Natural killer cell treated with Interleukin-12 subunit alpha and Interleukin-12 subunit beta and Interleukin-15 and Interleukin-18, amount 100 ng/mL, for 72 hours (primary cell): ENCODE measurements around the gene RAP1GAP2. TPM values are rescaled to one million over a fixed set of nuclear protein-coding genes. Genes with fewer than 3 reads are reported as not detected.

ENCODE experiments used
- ATAC-seq, 2 donors: fragments of 150-1000 bp; cut with Tn5 transposase in 1 of 2; sonication (Bioruptor Pico), chemical (Tn5 transposase) in 1 of 2; 2 replicates each; pipeline ENCODE4 v1.10.0; 2021
- DNase-seq: peaks from one replicate; pipeline ENCODE4 v3.0.0; 2022; ENCODE audit warnings: low spot score
- H3K27ac Mint-ChIP-seq, 2 donors: 1 replicate in 1 of 2; 2 replicates in 1 of 2; pipeline ENCODE4 v1.8.0; 2022; ENCODE audit warnings: mixed read lengths in 2 of 2, mild to moderate bottlenecking in 1 of 2, moderate library complexity in 1 of 2
- H3K27me3 Mint-ChIP-seq, 2 donors: 1 replicate in 1 of 2; 2 replicates in 1 of 2; pipeline ENCODE4 v1.8.0; 2022; ENCODE audit warnings: mixed read lengths in 2 of 2
- H3K36me3 Mint-ChIP-seq: one replicate; pipeline ENCODE4 v1.8.0; 2022; ENCODE audit warnings: mixed read lengths
- H3K4me1 Mint-ChIP-seq, 2 donors: 1 replicate in 1 of 2; 2 replicates in 1 of 2; pipeline ENCODE4 v1.8.0; 2022; ENCODE audit warnings: low read depth in 2 of 2, mixed read lengths in 2 of 2, mild to moderate bottlenecking in 1 of 2
- H3K4me3 Mint-ChIP-seq: one replicate; pipeline ENCODE4 v1.8.0; 2022; ENCODE audit warnings: mixed read lengths
- H3K9me3 Mint-ChIP-seq: 2 replicates; pipeline ENCODE4 v1.8.0; 2022; ENCODE audit warnings: mixed read lengths
- total RNA-seq, 2 donors: library from RNA; stranded (reverse); gene quantifications; one replicate each; pipeline ENCODE4 v1.2.3, GENCODE V29; 2022

Gene RAP1GAP2
- total RNA-seq, 2 donors from 2014 or later, result 7.7 to 14.5 TPM

DNA sequence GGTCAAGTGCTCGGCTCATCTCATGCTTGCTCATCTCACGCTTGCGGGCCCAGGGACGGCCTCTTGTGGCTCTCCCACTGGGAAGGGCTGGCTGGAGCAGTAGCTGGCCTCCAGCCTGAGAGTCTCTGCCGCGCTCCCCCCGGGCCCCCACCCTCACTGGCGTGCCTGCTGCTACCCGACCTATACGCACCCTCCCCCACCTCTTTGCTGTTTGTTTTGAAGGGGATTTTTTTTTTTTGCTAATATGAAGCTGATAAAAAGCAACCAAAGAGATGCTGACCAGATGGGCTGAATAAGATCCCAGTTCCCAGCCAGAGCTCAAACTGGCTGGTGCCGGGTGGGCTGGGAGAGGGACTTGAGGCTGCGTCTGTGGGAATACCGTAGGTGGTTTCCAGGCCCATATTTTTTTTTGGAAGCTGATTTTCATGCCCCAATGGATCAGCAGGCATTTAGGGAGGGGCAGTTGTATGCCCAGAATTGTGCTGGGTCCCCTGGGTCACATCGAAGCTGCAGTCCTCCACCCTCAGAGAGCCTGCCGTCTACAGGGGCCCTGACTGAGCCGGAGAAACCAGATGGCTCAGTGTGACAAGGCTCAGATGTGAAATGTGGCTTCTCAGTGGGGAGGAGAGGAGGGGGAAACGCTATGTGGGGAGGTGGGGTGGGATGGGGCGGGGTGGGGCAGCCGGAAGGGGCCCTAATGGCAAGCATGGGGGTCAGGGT lies 115.0 kb downstream of the RAP1GAP2 start:
- H3K36me3 Mint-ChIP-seq, result peaks cover 16% of the 10 kb centered on the region
- no peak overlapping the region for H3K27ac Mint-ChIP-seq
- H3K9me3 Mint-ChIP-seq, result peaks cover 5% of the 10 kb centered on the region
- no peaks in the 10 kb centered on the region for H3K27me3 Mint-ChIP-seq
- DNase-seq, result no peak
- peaks cover 42 to 51% of the 10 kb centered on the region in 2 donors for H3K4me1 Mint-ChIP-seq
- no peak for ATAC-seq
- H3K4me3 Mint-ChIP-seq, result no peak overlapping the region

DNA sequence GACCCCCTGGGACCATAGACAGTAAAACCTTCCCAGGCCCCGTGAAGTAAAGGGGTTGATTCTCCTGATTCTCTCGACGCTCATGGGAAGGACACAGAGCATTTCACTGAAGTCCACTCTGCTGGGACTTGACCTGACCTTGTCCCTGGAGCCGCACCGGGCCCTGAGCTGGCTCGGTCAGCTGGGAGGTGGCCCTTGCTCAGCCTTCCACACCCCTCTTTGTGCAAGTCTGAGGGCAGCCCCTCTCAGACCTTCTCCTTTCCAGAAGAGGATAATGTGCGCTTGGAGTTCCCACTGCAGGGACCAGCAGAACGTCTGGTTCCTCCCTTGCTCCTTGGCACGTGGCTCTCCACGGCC lies 115.5 kb downstream of the RAP1GAP2 start:
- DNase-seq (no peak), ATAC-seq (no peak)
- H3K36me3 Mint-ChIP-seq, result peaks cover 15% of the 10 kb centered on the region
- peaks cover 5% of the 10 kb centered on the region for H3K9me3 Mint-ChIP-seq
- no peaks in the 10 kb centered on the region for H3K27me3 Mint-ChIP-seq
- H3K4me1 Mint-ChIP-seq, result peaks cover 45 to 55% of the 10 kb centered on the region in 2 donors
- no peak overlapping the region for H3K4me3 Mint-ChIP-seq
- H3K27ac Mint-ChIP-seq, result no peak overlapping the region

DNA sequence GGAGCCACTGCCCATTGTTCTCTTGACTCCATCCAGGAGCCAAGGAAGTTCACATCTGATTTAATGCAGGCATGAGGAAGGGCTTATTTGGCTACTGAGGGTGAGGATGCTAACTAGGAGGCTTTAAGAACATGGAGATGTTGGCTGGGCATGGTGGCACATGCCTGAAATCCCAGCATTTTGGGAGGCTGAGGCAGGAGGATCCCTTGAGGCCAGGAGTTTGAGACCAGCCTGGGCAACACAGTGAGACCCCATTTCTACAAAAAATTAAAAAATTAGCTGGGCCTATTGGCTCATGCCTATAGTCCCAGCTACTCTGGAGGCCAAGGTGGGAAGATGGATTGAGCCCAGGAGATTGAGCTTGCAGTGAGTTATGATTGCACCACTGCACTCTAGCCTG lies 116.5 kb downstream of the RAP1GAP2 start:
- Mint-ChIP-seq H3K4me1 (peaks cover 37 to 52% of the 10 kb centered on the region in 2 donors), H3K27ac (no peak overlapping the region), H3K9me3 (no peaks in the 10 kb centered on the region), H3K4me3 (no peak overlapping the region), H3K36me3 (peaks cover 6% of the 10 kb centered on the region), H3K27me3 (no peaks in the 10 kb centered on the region)
- DNase-seq (no peak), ATAC-seq (no peak)

DNA sequence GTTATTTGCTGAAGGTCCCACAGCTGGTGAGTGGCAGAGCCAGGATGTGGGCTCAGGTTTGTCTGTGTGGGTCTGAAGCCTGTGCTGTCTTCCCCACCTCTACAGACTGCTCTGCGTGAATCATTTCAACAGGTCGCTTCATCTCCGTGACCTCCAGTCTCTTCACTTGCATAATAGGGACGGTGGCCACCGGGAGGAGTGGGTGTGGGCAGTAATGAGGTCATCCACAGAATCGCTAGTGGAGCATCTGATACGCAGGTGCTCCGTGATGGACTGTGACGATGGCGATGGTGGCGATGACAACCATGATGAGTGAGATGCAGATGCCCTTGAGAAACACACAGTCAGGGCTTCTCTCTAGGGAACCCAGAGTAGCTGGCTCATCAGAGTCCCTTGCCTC lies 120.2 kb downstream of the RAP1GAP2 start:
- DNase-seq, result no peak
- peak overlapping the region in 1 of 2 donors; percentile 29 for H3K27ac Mint-ChIP-seq
- no peaks in the 10 kb centered on the region for H3K27me3 Mint-ChIP-seq
- ATAC-seq, result peak; percentile 65 to 69
- H3K36me3 Mint-ChIP-seq, result no peaks in the 10 kb centered on the region
- H3K4me1 Mint-ChIP-seq, result peaks cover 13 to 38% of the 10 kb centered on the region in 2 donors
- H3K4me3 Mint-ChIP-seq, result no peak overlapping the region
- no peaks in the 10 kb centered on the region for H3K9me3 Mint-ChIP-seq

DNA sequence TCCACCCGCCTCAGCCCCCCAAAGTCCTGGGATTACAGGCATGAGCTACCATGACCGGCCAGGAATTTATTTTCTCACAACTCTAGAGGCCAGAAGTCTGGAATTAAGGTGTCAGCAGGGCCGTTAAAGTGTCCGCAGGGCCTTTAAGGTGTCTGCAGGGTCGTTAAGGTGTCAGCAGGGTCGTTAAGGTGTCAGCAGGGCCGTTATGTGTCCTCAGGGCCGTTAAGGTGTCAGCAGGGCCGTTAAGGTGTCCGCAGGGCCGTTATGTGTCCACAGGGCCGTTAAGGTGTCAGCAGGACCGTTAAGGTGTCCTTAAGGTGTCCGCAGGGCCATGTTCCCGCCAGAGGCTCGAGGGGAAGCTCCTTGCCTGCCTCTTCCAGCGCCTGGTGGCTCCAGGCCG lies 125.2 kb downstream of the RAP1GAP2 start:
- Mint-ChIP-seq H3K27ac (peak overlapping the region in 1 of 2 donors; percentile 48), H3K4me1 (peaks cover 28 to 53% of the 10 kb centered on the region in 2 donors), H3K36me3 (peaks cover 8% of the 10 kb centered on the region), H3K27me3 (no peaks in the 10 kb centered on the region), H3K4me3 (no peak overlapping the region), H3K9me3 (no peaks in the 10 kb centered on the region)
- no peak for DNase-seq
- ATAC-seq, result no peak

DNA sequence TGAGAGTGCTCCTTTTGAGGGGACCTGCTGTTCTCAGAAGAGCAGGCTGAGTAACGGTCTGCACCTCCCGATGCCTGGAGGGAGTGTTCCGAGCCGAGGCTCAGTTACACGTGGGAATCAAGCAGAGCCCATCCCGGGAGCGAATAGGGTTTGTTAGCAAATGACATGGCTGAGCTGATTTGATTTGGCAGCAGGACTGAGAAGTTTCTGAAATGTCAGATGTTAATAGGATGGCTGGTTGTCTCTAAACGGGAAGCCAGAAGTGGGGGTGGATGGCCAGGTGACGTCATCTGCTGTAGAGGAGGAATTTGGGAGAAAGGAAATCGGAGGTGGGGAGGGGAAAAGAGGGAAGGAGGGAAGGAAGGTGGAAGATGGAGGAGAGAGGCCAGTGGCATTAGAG lies 128.0 kb downstream of the RAP1GAP2 start:
- Mint-ChIP-seq H3K27ac (peak overlapping the region; percentile 80 to 90), H3K9me3 (no peaks in the 10 kb centered on the region), H3K36me3 (peaks cover 8% of the 10 kb centered on the region), H3K27me3 (no peaks in the 10 kb centered on the region), H3K4me1 (peaks cover 29 to 47% of the 10 kb centered on the region in 2 donors), H3K4me3 (peak overlapping the region; percentile 54)
- ATAC-seq (no peak), DNase-seq (no peak)

DNA sequence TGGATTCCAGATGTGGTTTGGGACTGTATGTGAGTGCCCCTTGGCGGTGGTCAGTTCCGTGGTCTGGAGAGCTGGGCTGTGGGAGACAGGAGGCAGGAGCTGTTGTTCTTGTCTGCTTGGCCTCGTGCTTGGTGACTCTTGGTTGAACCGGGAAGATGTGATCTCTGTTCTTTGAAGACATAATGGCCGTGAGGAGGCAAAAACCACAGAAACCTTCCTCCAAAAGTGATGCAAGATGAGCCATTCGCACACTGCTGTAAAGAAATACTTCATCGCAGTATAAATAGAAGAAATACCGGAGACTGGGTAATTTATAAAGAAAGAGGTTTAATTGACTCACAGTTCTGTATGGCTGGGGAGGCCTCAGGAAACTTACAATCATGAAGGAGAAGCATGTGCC lies 128.8 kb downstream of the RAP1GAP2 start:
- peak overlapping the region; percentile 80 to 90 for H3K27ac Mint-ChIP-seq
- DNase-seq (no peak), ATAC-seq (peak; percentile 65 to 81)
- H3K9me3 Mint-ChIP-seq, result no peaks in the 10 kb centered on the region
- H3K4me3 Mint-ChIP-seq, result peak overlapping the region; percentile 71
- no peaks in the 10 kb centered on the region for H3K27me3 Mint-ChIP-seq
- peaks cover 8% of the 10 kb centered on the region for H3K36me3 Mint-ChIP-seq
- H3K4me1 Mint-ChIP-seq, result peaks cover 29 to 49% of the 10 kb centered on the region in 2 donors

DNA sequence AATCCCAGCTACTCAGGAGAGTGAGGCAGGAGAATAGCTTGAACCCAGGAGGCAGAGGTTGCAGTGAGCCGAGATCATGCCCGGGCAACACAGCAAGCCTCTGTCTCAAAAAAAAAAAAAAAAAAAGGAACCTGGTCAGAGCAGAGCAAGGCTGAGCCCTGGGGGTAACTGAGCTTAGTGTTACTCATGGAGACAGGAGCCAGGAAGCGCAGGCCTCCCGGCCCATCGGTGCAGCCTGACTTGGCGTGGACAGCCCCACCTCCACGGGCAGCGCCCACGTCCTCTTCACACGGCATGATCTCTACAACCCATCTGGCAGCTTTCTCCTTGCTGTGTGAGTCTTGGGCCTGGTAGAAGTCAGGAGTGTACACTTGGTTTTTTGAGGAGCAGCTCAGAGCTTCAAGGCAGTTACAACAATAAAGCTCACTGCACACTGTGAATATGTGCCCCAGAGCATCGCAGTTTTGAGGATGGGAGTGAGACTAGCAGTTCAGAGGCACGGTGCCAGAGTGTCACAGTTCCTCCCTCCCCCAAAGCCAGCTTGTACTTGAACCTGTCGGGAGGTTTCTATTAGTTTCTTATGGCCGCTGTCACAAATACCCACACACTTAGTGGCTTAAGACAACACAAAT lies 129.9 kb downstream of the RAP1GAP2 start:
- ATAC-seq (no peak), DNase-seq (no peak)
- Mint-ChIP-seq H3K36me3 (peaks cover 8% of the 10 kb centered on the region), H3K4me3 (no peak overlapping the region), H3K27me3 (no peaks in the 10 kb centered on the region), H3K27ac (peak overlapping the region; percentile 80 to 90), H3K4me1 (peaks cover 32 to 49% of the 10 kb centered on the region in 2 donors), H3K9me3 (no peaks in the 10 kb centered on the region)

DNA sequence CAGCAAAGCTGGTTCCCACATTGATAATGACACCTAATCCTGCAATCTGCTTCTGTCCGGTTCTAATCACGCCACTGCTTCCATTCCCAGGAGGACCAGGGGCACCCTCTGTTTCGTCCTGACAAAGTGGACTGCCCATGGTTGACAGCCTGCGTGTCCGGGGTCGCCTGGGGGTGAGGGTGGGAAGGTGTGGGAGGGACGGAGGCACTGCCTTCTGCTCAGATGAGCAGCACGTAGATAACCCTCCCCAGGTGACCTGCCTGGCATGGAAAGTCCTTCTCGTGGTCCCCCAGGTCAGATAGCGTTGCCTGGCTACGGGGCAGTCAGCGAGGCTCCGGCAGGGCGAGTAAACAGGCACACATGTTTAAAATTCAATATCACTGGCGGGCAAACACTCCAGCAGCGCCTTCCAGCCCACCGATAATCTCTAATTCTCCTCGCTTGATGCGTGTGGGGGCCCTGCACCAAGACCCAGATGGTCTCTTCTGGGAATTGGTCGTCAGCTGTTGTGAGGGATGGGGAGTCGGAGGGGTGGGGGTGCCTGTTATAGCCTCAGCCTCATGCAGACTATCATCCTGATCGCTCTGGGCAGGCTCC lies 132.2 kb downstream of the RAP1GAP2 start:
- Mint-ChIP-seq H3K36me3 (peaks cover 8% of the 10 kb centered on the region), H3K27ac (peak overlapping the region in 1 of 2 donors; percentile 72), H3K4me3 (no peak overlapping the region), H3K9me3 (no peaks in the 10 kb centered on the region), H3K4me1 (peaks cover 36 to 55% of the 10 kb centered on the region in 2 donors), H3K27me3 (no peaks in the 10 kb centered on the region)
- ATAC-seq (no peak), DNase-seq (no peak)

DNA sequence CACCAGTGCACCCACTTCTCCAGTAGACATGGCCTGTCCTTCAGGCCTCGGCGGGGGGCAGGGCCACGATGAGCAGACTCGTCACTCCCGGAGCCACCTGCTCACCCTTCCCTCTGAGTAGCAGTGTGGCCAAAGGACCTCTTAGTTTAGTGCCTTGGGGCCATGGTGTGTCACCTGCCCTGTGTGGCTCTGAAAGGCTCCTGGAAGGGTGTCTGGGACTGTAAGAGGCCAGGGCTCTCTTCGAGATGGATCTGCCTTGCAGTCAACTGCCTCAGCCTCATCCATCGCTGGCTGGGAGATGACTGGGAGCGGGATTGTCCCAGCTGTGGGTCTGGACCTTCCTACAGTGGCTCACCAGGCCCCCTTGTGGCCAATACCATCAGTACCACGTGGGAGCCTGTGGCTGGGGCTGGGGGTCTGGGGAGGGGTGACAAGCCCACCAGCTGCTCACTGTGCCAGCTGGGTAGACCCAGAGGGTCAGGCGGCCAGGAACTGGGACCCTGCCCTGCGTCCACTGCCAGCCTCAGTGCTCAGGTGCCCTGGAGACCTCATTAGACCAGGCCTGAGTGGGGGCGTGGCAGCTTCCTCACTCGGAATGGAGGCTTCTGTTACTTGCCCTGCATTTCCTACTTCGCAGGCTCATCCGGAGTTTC lies 133.8 kb downstream of the RAP1GAP2 start:
- Mint-ChIP-seq H3K36me3 (peaks cover 5% of the 10 kb centered on the region), H3K4me1 (peaks cover 25 to 48% of the 10 kb centered on the region in 2 donors), H3K27me3 (no peaks in the 10 kb centered on the region), H3K9me3 (no peaks in the 10 kb centered on the region), H3K4me3 (no peak overlapping the region), H3K27ac (peak overlapping the region in 1 of 2 donors; percentile 35)
- DNase-seq, result no peak
- ATAC-seq, result peak; percentile 59 to 73

DNA sequence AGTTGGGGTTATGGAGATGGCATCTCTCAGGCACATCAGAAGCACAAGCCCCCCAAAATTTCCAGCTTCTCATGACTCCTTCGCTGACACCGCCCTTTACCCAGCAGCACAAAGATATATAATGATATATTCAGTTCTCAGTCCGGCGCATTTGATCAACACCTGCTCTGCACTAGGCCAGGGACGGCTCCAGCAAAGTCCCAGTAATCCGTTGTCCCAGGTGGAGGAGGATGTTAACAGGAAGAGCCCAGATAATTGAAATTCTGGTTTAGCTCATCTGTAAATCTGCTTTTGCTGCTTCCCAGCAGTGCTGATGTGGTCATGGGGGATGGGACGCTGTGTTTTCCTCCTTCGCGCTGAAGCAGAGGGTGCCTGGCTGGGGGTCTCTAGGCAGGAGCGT lies 135.6 kb downstream of the RAP1GAP2 start:
- no peaks in the 10 kb centered on the region for H3K9me3 Mint-ChIP-seq
- no peaks in the 10 kb centered on the region for H3K36me3 Mint-ChIP-seq
- no peak for ATAC-seq

DNA sequence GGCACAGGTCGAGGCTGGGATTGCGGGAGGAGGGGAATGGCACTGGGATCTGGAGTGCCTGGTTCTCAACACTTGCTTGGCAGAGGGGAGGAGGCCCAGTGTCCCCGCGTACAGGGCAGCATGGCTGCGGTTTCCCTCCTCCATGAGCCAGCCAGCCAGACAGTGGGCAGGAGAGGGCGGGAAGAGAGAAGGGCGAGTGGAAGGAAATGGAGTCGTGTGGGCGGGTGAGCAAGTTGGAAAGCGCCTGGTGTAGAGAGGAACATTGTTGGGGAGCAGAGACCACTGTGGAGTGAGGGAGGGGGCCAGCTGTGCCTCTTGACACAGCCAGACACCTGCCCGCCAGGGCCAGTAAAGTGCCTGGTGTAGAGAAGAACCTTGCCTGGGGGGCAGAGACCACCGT lies 136.7 kb downstream of the RAP1GAP2 start:
- H3K36me3 Mint-ChIP-seq, result no peaks in the 10 kb centered on the region
- ATAC-seq, result no peak
- H3K9me3 Mint-ChIP-seq, result no peaks in the 10 kb centered on the region
- DNase-seq, result no peak
- no peak overlapping the region for H3K4me3 Mint-ChIP-seq
- H3K27me3 Mint-ChIP-seq, result no peaks in the 10 kb centered on the region
- peak overlapping the region in 1 of 2 donors; percentile 68 for H3K27ac Mint-ChIP-seq
- H3K4me1 Mint-ChIP-seq, result peaks cover 31 to 56% of the 10 kb centered on the region in 2 donors

More for the DNA sequence above, 135.6 kb downstream of the RAP1GAP2 start:
- no peak for DNase-seq
- H3K27ac Mint-ChIP-seq, result no peak overlapping the region
- peaks cover 34 to 53% of the 10 kb centered on the region in 2 donors for H3K4me1 Mint-ChIP-seq
- no peaks in the 10 kb centered on the region for H3K27me3 Mint-ChIP-seq
- no peak overlapping the region for H3K4me3 Mint-ChIP-seq

DNA sequence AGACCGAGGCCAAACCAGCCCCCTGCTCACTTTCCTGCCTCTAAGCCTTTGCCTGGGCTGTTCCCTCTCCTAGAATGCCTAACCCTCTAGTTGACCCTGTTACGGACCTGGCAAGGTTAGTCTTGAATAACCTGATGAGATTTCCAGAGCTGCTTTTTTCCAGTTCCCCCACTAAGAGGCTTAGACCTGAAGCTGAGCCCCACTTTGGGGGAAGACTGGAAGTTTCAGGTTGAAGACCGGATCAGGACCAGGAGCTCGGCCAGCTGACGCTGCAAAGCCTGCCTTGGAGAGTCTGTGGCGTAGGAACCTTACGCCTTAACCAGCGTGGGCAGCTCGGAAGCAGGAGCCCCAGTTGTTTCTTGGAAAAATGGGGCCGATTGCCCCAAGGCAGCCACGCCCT lies 137.4 kb downstream of the RAP1GAP2 start:
- ATAC-seq (no peak), DNase-seq (no peak)
- H3K4me3 Mint-ChIP-seq, result no peak overlapping the region
- H3K27ac Mint-ChIP-seq, result peak overlapping the region in 1 of 2 donors; percentile 68
- peaks cover 31 to 53% of the 10 kb centered on the region in 2 donors for H3K4me1 Mint-ChIP-seq
- no peaks in the 10 kb centered on the region for H3K9me3 Mint-ChIP-seq
- H3K27me3 Mint-ChIP-seq, result no peaks in the 10 kb centered on the region
- H3K36me3 Mint-ChIP-seq, result no peaks in the 10 kb centered on the region

DNA sequence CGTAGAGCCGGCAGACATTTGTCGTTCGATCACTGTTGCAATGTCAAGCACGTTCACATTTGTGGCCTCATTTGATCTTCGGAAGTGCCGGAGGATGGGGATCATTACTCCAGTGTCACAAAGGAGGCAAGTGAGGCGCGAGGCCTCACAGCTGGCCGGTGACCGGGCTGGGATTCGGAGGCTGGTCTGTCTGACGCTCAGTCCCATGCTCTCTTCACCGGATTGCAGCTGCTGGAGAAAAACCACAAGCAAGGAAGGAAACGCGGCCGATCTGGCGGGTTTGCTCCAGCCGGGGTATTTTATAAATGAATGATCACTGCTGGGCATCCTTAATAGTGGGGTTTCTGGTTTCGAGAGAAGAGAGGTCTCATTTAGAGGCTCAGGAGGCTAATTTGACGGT lies 139.4 kb downstream of the RAP1GAP2 start:
- Mint-ChIP-seq H3K36me3 (no peaks in the 10 kb centered on the region), H3K27me3 (no peaks in the 10 kb centered on the region), H3K9me3 (no peaks in the 10 kb centered on the region), H3K4me3 (no peak overlapping the region), H3K27ac (no peak overlapping the region), H3K4me1 (peaks cover 31 to 48% of the 10 kb centered on the region in 2 donors)
- DNase-seq (no peak), ATAC-seq (no peak)
